NCI-H510A (cell line): Measurements from ENCODE around the gene SCARF1.

Experiments used
- DNase-seq: peaks from one replicate; lab custom pipeline; 2025; lab: John Stamatoyannopoulos, UW

Gene SCARF1

DNA sequence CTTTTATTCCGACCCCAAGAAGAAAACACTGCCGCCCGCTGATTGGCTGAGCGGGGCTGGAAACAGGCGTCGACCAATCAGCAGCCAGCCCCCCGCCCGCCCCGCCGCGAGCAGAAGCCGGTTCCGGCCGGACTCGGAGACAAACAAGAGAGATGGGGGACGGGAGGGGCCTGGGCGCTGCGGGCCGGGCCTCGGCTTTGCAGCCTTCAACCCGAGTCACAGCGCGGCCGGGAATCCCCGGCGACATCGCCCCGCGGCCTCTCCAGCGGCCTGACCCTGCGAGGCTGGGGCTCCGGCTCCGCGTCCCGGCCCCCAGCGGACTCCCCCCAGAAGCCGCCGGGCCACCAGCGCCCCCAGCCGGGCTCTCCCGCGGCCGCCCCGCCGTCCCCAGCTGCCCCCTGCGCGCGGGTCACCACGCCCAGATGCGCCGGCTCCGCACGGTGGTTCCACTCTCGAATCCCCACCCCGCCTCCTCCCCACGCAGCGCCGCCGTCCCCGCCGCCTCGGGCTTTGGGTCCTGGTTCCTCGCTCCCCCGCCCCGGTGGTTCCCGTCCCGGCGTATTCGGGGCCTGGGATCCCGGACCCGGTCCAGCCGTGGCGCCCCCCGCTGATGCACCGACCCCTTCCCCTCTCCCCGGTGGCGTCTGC, 16.6 kb downstream of the SCARF1 start:
- DNase-seq = peak; percentile 86

DNA sequence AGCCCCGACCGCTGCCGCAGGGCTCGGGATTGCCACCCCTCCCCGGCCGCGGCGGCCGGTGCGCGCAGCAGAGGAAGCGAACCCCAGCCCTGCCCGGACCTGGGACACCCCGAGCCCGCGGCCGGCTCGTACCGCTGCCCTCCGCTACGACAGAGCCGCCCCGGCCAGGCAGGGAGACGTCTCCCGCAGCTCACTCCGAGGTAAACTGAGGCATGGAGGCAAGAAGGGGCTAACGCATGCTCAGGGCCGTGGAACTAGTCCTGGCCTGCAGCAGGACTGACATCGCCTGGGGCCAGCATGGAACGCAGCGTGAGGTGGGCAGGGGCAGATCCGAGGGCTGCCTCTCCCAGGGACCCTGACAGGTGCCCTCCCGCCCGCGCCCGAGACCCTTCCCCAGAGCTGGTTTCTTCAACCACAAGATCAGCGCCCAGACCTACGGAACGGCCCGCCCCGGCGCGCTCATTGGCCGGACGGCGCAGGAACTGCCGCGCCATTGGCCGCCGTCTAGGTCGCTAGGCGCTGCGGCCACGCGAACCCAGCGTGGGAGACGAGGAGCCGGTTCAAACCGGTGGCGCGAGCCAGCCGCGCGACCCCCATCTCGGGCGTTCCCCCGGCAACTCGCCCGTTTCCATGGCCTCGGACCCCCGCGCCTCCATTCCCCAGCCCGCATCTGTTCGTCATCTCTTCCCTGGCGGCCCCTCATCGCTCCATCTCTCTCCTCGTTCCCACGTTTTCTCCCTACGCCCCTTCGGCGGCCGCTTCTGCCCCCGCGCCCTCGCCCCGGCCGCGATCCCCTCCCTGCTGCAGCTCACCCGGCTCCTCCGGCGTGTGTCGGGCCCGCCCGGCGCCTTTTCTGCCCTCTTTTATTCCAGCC, 17.3 kb downstream of the SCARF1 start, which contains the start of gene SLC43A2:
Gene SLC43A2 (minus strand): TSS at position 853 of the 874 bp plus-strand sequence. CDS start 960 bp downstream, outside the sequence.
- DNase-seq = peak; percentile 58

DNA sequence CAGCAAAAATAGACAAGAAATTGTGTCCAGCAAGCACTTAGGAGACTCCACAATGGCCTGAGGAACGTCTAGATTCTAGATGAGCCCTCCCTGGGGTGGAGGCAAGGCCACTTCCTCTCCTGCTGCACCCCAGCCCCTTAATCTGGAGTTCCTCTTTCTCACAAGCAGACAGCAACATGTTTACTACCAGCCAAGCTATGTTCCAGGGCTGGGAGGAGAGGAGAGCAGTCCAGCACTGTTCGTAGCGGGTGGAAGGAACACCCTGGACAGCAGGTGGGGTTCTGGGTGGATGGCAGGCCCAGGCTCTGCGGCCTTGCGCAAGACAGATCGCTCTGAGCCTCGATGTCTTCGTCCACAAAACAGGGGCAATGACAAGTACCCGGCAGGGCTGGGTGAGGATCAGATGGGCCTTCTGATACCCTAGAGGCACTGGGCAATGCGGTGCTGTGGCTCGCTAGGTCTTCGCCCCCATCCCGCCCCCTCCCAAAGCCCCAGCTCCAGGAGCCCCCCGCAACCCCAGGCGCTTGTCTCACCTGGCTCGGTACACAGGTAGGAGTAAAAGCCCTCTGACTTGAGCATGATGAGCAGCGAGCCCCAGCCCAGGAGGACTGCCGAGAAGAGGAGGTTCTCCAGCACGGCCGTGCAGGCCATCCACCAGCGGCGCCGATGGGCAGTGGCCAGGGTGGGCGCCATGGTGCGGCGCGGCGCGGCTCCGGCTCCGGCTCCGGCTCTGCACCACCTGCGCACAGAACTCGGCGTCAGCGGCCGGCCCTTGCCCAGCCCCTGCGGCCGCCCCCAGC, 18.1 kb downstream of the SCARF1 start:
- no peak for DNase-seq

DNA sequence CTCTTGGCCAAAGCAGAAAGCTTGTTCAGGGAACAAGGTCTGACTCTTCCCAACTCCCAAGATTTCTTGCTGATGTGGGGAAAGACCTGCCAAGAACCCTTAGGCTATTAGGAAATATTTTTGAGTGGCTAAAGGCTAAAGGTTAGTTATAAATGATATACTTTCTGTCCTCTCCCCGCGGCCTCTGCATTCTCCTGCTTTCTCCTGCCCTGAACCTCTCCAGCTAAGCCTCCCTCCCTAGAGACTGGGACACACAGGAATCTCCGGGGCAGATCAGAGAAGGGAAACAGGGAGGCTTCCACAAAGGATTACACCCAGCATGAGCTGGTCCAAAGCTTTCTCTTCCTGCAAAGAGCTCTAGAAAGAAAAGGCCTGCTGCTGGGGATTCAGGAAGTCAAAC, 19.2 kb downstream of the SCARF1 start:
- DNase-seq = no peak

DNA sequence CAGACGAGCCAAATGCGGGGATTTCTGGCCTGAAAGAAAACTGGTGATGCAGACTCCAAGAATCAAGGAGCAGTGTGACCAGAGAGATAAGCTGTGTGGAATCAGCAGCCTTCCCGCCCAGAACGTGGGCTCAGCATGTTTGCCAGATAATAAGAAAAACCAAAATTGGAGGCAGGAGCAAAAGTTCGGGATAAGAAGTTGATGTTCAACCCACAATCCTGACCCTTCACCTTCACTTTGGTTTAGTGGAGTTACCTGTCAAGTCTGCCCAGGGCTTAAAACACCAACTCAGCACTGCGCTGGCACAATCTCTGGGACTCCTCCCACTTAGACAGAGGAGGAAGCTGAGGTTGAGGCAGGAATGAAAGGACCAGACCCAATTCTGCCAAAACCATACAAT, 20.0 kb downstream of the SCARF1 start:
- no peak for DNase-seq

DNA sequence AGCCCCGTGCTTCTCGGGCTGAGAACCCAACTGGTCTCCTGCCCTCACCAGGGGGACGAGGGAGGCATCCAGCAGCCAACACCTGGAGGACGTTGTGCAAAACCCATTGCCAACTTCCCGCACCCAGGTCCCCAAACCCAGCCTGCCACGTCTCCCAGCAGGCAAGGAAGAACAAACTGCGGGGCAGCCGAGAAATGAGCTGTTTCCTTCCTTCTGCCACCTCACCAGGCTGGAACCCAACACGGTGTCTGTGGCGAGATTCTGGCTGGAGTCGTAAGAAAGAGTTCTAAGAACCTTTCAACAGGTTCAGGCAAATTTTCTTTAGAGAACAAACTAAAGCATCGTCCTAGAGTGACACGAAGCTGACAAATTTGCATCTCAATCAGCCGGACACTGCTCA, 20.5 kb downstream of the SCARF1 start:
- DNase-seq = no peak

DNA sequence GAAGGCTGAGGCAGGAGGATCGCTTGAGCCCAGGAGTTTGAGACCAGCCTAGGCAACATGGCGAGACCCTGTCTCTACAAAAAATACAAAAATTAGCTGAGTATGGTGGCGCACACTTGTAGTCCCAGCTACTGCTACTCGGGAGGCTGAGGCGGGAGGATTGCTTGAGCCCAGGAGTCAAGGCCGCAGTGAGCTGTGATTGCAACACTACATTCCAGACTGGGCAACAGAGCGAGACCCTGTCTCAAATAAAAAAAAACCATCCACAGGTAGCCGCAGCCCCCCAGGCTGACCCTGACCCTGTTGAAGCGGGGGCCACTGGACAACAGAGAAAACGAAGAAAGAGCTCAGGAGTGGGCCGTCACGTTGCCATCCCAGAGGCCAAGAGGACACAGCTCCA, 20.9 kb downstream of the SCARF1 start:
- no peak for DNase-seq

DNA sequence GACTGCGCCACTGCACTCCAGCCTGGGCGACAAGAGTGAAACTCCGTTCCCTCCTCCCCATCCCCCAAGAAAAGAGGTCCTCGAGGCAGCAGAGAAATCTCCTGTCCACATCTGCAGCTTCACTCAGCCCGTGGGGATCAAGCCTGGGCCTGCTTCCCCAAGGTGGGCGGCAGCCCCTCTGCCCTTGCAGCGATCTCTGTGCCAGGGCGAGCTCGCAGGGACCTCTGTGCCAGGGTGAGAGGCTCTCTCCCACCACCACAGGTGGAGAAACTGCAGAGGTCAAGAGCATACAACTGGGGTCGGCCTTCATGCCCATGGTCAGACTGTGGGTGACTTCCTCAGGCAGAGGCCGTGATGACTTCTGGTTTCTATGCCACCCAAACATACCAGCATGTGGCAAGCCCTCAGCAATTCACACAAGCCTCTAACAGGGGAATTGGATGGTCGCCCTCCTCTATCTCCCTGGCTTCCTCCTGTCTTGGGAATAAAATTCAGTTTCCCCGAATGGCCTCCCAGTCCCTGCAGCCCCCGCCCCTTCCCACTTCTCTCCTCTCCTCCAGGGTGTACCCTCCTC, 22.4 kb downstream of the SCARF1 start:
- no peak for DNase-seq

DNA sequence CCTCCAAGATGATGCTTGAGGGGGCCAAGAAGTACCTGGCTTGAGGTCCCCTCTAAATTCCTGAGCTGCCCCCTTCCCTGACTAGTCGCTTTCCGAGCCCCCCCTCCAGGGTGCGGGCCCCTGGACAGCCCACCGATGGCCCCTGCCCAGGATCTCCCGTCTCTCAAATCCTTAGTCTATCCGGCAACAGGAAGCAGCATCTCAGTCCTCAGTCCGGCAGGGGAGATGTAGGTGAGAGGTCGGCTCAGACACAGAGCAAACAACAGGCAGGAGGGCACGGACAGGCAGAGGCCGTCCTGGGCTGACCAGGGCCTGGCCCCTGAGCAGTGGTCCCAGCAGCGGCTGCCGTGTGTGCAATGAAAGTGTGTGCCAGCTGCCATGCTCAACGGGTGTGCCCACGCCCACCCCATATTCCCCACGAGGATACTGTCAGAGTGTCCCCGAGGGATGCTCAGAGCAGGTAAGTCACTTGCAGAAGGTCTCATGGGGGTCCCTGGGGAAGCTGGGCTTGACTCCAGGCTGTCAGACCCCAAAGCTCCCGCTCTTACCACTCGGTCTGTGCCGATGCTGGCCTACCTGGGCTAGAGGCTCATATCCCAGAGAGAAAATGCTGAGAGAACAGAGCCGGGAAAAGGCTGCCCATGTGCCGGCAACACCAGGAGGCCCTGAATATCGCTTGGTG, 24.1 kb downstream of the SCARF1 start:
- no peak for DNase-seq

DNA sequence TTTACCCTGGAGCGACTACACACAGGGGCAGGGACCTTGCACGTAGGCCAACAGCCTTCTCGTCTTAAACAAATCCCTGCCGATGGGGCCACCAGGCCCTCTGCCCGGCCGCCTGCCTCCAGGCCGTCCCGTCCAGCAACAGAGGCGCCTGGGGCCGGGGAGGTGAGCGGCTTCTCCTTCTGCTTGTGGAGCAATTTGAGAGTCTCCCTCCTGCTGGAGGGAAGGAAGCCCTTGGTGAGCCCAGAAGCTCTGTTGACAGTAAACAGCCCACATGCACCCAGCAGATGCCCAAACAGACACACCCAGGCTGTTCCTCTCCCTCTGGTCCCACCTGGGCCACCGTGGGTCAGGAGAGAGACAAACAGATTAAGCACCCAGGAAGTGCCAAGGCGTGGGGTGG, 25.0 kb downstream of the SCARF1 start:
- DNase-seq = no peak

DNA sequence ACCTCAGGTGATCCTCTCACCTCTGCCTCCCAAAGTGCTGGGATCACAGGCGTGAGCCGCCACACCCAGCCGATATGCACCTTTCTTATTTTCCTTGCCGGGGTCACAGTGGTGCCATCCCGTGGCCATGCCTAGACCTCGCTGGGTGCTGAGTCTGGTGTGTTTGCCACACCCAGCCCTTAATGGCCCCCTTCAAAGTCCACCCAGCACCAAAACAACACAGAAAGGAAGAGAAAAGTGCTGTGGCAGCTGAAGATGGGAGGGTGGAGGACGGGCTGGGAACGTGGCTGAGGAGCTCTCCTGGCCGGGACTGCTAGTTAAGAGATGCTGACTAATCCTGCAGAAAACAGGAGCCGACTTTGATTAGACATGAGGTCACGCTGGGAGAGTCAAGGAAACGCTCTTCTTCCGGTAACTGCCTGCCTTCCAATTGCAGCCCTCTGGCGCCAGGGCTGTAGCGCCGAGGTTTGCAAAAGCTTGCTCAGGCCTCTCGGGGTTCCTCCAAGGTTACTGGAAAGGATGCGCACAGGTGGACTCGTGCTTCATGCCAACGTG, 27.8 kb downstream of the SCARF1 start:
- DNase-seq = no peak

DNA sequence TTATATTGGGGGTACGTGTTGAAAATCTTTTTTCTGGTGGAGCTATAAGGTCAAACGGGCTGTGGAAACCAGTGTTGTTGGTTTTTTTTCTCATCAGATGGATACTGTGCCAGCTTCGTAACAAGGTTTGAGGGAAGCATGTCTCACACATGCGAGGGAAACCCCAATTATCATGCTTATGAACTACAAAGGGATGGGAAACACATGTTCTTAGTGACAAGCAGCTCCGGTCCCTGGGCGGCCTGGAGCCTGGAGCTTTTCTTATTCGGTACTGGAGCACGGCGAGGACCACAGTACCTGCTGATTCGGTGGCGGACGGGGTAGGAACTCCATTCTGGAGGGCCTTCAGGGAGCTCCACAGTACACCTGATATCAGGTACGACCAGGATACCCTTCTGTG, 29.4 kb downstream of the SCARF1 start:
- no peak for DNase-seq

DNA sequence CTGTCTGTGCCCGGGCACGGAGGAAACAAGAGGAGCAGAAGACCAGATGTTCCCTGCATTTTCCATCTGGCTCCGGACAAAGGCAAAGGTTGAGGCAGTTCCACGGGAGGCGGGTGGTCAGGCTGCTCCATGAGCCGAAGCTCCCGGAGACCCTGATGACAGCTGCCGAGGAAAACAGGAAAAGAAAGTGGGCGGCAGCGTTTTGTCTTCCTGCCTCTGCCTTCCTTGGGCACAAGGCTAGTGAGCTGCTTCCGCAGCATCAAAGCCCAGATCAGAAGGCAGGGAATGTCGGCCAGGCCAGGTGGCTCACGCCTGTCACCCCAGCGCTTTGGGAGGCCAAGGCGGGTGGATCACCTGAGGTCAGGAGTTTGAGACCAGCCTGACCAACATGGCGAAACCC, 33.1 kb downstream of the SCARF1 start:
- no peak for DNase-seq

DNA sequence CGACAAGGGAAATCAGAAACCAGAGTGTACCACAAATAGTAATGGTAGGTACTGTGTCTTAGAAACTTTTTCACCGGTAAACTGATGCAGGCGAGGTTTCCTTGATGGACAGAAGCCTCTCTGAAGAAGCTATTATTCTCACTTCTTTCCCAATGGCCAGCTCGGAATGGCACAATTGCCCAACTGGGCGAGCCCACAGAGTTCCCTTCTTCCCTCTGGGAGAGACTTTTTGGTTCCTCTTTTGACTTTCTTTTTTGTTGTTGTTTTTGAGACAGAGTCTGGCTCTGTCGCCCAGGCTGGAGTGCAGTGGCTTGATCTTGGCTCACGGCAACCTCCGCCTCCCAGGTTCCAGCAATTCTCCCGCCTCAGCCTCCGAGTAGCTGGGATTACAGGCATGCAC, 33.8 kb downstream of the SCARF1 start:
- no peak for DNase-seq

DNA sequence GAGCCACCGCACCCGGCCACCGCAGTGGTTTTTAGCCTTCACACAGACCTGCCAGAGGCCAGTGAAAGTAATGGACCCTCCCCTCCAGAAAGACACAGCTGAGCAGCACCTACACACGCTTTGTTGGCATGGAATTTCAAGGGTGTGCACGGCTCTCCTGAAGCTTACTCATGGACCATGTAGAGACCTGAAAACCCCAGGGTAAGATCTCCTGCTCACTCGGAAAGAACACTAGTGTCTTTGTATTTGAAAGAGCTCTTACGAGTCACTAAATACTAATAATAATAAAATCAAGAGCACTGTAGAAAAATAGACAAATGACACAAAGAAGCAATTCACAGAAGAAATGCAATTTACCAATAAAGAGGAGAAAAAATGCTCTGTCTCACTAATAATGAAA, 36.9 kb downstream of the SCARF1 start:
- no peak for DNase-seq

DNA sequence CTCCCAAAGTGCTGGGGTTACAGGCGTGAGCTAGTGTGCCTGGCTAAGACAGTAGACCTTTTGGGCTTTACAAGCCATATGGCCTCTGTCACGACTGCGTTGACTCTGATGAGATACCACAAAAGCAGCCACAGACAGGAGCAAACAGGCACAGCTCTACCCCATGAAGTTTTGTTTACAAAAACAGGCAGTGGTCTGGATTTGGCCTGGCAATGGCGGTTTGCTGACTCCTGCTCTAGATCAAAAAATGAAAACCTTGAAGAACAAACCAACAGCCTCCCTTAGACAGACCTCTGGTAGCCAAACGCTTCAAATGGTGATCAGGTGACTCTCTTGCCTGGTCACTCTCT, 37.6 kb downstream of the SCARF1 start:
- DNase-seq = no peak

DNA sequence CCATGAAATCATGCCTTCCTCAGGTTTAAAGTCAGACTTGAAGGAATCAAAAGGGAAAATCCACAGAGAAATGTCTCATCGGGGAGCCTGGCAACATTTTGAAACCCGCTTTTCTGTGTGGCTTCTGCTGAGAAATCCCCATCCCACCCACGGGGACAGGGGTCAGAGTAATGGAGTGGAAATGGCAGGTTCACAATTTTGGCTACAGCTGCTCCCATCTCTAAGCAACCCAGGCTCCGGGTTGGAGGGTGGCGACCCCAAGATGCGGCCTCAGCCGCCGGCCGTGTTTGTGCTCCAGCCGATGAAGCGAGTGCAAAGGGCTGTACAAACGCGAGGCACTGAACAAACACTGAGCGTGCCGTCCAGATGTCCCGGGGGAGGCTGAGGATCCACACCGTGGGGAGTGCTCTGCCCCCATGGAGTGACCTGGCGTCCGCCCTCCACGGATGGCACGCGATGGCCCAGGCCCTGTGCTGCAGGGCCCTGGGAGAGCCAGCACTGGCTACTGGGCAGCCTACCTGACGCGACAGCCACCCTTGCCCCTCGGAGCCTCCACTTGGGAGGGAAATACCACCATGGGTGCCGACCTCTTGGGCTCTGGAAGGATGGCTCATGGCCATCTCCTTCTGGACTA, 39.1 kb downstream of the SCARF1 start:
- no peak for DNase-seq

DNA sequence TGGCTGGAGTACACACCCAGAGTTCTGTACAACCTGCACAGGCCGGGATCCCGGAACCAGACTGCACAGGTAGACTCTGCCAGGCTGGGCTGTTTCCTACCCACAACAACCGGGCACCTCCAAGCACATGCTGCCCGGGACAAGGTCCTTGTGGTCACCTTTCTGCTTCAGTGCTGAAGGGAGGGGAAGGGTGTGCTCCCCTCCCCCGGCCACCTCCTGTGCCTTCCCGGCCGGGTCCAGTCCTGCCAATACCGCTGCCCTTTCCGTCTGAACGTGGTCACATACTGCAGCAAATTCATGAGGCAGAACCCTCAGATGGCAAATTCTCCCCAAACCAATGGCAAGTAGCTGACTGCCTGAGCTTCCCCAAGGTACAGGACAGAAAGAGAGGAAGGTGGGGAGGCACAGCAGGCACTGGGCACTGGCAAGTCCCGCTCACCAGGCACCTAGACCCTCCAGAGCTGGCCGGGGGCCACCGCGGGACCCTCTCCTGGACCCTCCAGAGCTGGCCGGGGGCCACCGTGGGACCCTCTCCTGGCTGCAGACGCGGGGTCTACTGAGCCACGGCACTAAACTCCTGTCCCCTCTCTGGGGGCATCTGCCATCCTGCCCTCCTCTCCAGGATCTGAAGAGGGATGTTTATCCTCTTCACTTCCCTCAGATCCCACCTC, 39.7 kb downstream of the SCARF1 start:
- no peak for DNase-seq

DNA sequence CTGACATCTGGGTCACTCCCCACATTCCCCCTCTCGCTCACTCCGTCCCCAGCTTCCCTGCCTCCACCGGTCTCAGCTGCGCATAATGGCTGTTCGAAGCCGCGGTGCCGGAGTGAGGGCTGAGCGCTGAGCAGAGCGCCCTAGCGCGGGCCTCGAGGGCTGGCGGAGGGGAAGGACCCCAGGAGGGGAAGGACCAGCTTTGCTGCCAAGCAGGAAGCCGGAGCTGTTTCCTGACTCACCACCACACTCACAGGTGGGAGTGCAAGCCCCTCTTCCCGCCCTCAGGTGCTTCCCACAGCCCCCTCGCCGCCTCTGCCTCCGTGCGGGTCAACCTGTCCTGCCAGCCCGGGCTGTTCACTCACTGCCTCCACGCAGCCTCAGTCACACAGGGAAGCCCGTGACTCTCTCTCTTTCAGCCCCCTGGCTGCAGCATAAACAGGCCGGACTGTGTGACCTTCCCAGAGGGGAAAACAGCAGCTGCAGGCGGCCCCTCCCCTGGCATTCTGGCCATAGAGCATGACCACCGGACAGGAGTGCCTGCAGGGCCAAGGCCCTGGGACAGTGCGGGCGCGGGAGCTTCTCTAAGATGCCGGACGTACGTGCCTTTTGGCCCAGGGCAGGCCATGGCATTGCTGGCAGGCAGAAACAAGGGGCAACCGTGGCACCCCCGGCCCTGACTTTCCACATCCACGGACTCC, 40.6 kb downstream of the SCARF1 start:
- DNase-seq = no peak

DNA sequence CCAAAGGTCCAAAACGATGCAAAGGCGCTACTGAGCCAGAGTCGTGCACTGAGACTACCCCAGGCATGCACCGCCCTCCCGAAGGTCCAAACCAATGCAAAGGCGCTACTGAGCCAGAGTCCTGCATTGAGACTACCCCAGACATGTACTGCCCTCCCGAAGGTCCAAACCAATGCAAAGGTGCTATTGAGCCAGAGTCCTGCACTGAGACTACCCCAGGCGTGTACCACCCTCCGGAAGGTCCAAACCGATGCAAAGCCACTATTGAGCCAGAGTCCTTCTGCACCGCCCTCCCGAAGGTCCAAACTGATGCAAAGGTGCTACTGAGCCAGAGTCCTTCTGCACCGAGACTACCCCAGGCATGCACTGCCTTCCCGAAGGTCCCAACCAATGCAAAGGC, 44.0 kb downstream of the SCARF1 start:
- no peak for DNase-seq
